BLaER1 (cell line): ENCODE data around the gene LAMC1.
"Not testable (repeated sequence)": the region's sequence is repeated elsewhere in the genome, so short reads cannot be mapped to it uniquely, and the experiment has no call there.

Experiments used
- H3K27ac ChIP-seq: shearing (Covaris generic); formaldehyde crosslinking; 2 replicates; pipeline ENCODE4 v1.8.1; 2022
- H3K27me3 ChIP-seq: shearing (Covaris generic); formaldehyde crosslinking; 2 replicates; pipeline ENCODE4 v1.8.1; 2022
- H3K36me3 ChIP-seq: shearing (Covaris generic); formaldehyde crosslinking; 2 replicates; pipeline ENCODE4 v1.8.1; 2022
- H3K4me1 ChIP-seq: shearing (Covaris generic); formaldehyde crosslinking; 2 replicates; pipeline ENCODE4 v1.8.1; 2022
- H3K4me2 ChIP-seq: shearing (Covaris generic); formaldehyde crosslinking; 2 replicates; pipeline ENCODE4 v1.8.1; 2022
- H3K4me3 ChIP-seq: shearing (Covaris generic); formaldehyde crosslinking; 2 replicates; pipeline ENCODE4 v1.8.1; 2022
- H3K9ac ChIP-seq: shearing (Covaris generic); formaldehyde crosslinking; 2 replicates; pipeline ENCODE4 v1.8.1; 2022
- H3K9me3 ChIP-seq: shearing (Covaris generic); formaldehyde crosslinking; 2 replicates; pipeline ENCODE4 v1.8.1; 2022
- H4K20me1 ChIP-seq: shearing (Covaris generic); formaldehyde crosslinking; 2 replicates; pipeline ENCODE4 v1.8.1; 2022
- Cebpa-rat ChIP-seq: shearing (Covaris generic); IDR thresholded peaks from 2 replicates; pipeline ENCODE4 v1.8.1; 2022

Gene LAMC1

GRCh38 chr1:183149273-183149672 lies 126.1 kb downstream of the LAMC1 start:
- no peak overlapping the region for H3K27ac ChIP-seq
- H3K27me3 ChIP-seq: no peaks in the 10 kb centered on the region
- TF ChIP-seq Cebpa-rat: no peak
- H4K20me1 ChIP-seq: no peaks in the 10 kb centered on the region
- H3K9ac ChIP-seq: no peak overlapping the region
- no peaks in the 10 kb centered on the region for H3K4me1 ChIP-seq
- H3K9me3 ChIP-seq: no peaks in the 10 kb centered on the region
- no peak overlapping the region for H3K4me2 ChIP-seq
- no peak overlapping the region for H3K4me3 ChIP-seq
- peaks cover 7% of the 10 kb centered on the region for H3K36me3 ChIP-seq

GRCh38 chr1:183150032-183150431 lies 126.8 kb downstream of the LAMC1 start:
- H3K4me2 ChIP-seq, H3K27me3 ChIP-seq, H3K9ac ChIP-seq, H3K4me3 ChIP-seq, H3K9me3 ChIP-seq, H3K4me1 ChIP-seq, H3K36me3 ChIP-seq, H3K27ac ChIP-seq, H4K20me1 ChIP-seq: not testable (repeated sequence)

- Histone ChIP-seq H3K27ac (no peak overlapping the region), H3K4me2 (no peak overlapping the region), H3K9me3 (no peaks in the 10 kb centered on the region), H3K4me1 (no peaks in the 10 kb centered on the region), H3K4me3 (no peak overlapping the region), H3K9ac (no peak overlapping the region), H4K20me1 (no peaks in the 10 kb centered on the region), H3K36me3 (no peaks in the 10 kb centered on the region), H3K27me3 (no peaks in the 10 kb centered on the region)
- no peak for TF ChIP-seq Cebpa-rat
Observed at GRCh38 chr1:183150445-183150844, 127.2 kb downstream of the LAMC1 start.

GRCh38 chr1:183152180-183152579 lies 129.0 kb downstream of the LAMC1 start:
- no peak overlapping the region for H3K4me3 ChIP-seq
- no peaks in the 10 kb centered on the region for H3K36me3 ChIP-seq
- no peak overlapping the region for H3K4me2 ChIP-seq
- TF ChIP-seq Cebpa-rat: no peak
- no peak overlapping the region for H3K9ac ChIP-seq
- H3K4me1 ChIP-seq: peaks cover 8% of the 10 kb centered on the region; the same call in 1 of the 2 replicates
- no peak overlapping the region for H3K27ac ChIP-seq
- no peaks in the 10 kb centered on the region for H4K20me1 ChIP-seq
- H3K27me3 ChIP-seq: no peaks in the 10 kb centered on the region
- no peaks in the 10 kb centered on the region for H3K9me3 ChIP-seq

GRCh38 chr1:183155939-183156338 lies 132.7 kb downstream of the LAMC1 start:
- H3K4me1 ChIP-seq: peaks cover 8% of the 10 kb centered on the region; the same call in 1 of the 2 replicates
- TF ChIP-seq Cebpa-rat: no peak
- H3K9ac ChIP-seq: no peak overlapping the region
- no peaks in the 10 kb centered on the region for H4K20me1 ChIP-seq
- no peak overlapping the region for H3K4me3 ChIP-seq
- no peaks in the 10 kb centered on the region for H3K27me3 ChIP-seq
- no peak overlapping the region for H3K27ac ChIP-seq
- H3K36me3 ChIP-seq: no peaks in the 10 kb centered on the region
- H3K9me3 ChIP-seq: peaks cover 7% of the 10 kb centered on the region; the same call in 1 of the 2 replicates
- no peak overlapping the region for H3K4me2 ChIP-seq

GRCh38 chr1:183159960-183160359 lies 136.7 kb downstream of the LAMC1 start:
- Histone ChIP-seq H3K9me3 (peaks cover 7% of the 10 kb centered on the region; the same call in 1 of the 2 replicates), H3K27ac (no peak overlapping the region), H3K4me2 (no peak overlapping the region), H3K27me3 (no peaks in the 10 kb centered on the region), H3K9ac (no peak overlapping the region), H3K36me3 (no peaks in the 10 kb centered on the region), H3K4me1 (peaks cover 8% of the 10 kb centered on the region; the same call in 1 of the 2 replicates), H4K20me1 (no peaks in the 10 kb centered on the region), H3K4me3 (no peak overlapping the region)
- TF ChIP-seq Cebpa-rat: no peak

- Histone ChIP-seq H3K9me3 (peaks cover 7% of the 10 kb centered on the region; the same call in 1 of the 2 replicates), H3K9ac (no peak overlapping the region), H3K27me3 (no peaks in the 10 kb centered on the region), H4K20me1 (no peaks in the 10 kb centered on the region), H3K4me1 (peaks cover 6% of the 10 kb centered on the region; the same call in 1 of the 2 replicates), H3K27ac (no peak overlapping the region), H3K4me2 (no peak overlapping the region), H3K4me3 (no peak overlapping the region), H3K36me3 (no peaks in the 10 kb centered on the region)
- no peak for TF ChIP-seq Cebpa-rat
Observed at GRCh38 chr1:183161391-183161790, 138.2 kb downstream of the LAMC1 start.

GRCh38 chr1:183163316-183163715 lies 140.1 kb downstream of the LAMC1 start:
- no peaks in the 10 kb centered on the region for H3K27me3 ChIP-seq
- no peaks in the 10 kb centered on the region for H3K36me3 ChIP-seq
- peaks cover 7% of the 10 kb centered on the region; the same call in 1 of the 2 replicates for H3K9me3 ChIP-seq
- no peaks in the 10 kb centered on the region for H3K4me1 ChIP-seq
- H3K4me3 ChIP-seq: no peak overlapping the region
- no peaks in the 10 kb centered on the region for H4K20me1 ChIP-seq
- no peak overlapping the region for H3K4me2 ChIP-seq
- no peak overlapping the region for H3K9ac ChIP-seq
- TF ChIP-seq Cebpa-rat: no peak
- H3K27ac ChIP-seq: no peak overlapping the region

GRCh38 chr1:183164340-183164739 lies 141.1 kb downstream of the LAMC1 start:
- H3K4me1 ChIP-seq: no peaks in the 10 kb centered on the region
- TF ChIP-seq Cebpa-rat: no peak
- peaks cover 7% of the 10 kb centered on the region; the same call in 1 of the 2 replicates for H3K9me3 ChIP-seq
- H3K27ac ChIP-seq: no peak overlapping the region
- H3K36me3 ChIP-seq: no peaks in the 10 kb centered on the region
- H3K9ac ChIP-seq: no peak overlapping the region
- H3K4me2 ChIP-seq: no peak overlapping the region
- no peak overlapping the region for H3K4me3 ChIP-seq
- H3K27me3 ChIP-seq: no peaks in the 10 kb centered on the region
- H4K20me1 ChIP-seq: no peaks in the 10 kb centered on the region

- no peaks in the 10 kb centered on the region for H3K4me1 ChIP-seq
- no peaks in the 10 kb centered on the region for H3K36me3 ChIP-seq
- no peak for TF ChIP-seq Cebpa-rat
- H4K20me1 ChIP-seq: no peaks in the 10 kb centered on the region
- no peak overlapping the region for H3K9ac ChIP-seq
- no peaks in the 10 kb centered on the region for H3K27me3 ChIP-seq
- H3K4me3 ChIP-seq: no peak overlapping the region
- peaks cover 5% of the 10 kb centered on the region; the same call in 1 of the 2 replicates for H3K9me3 ChIP-seq
- no peak overlapping the region for H3K4me2 ChIP-seq
- no peak overlapping the region for H3K27ac ChIP-seq
Observed at GRCh38 chr1:183164963-183165362, 141.7 kb downstream of the LAMC1 start.

- no peak overlapping the region for H3K27ac ChIP-seq
Observed at GRCh38 chr1:183165456-183165855, 142.2 kb downstream of the LAMC1 start.

More at GRCh38 chr1:183165456-183165855, 142.2 kb downstream of the LAMC1 start:
- Histone ChIP-seq H3K27me3 (no peaks in the 10 kb centered on the region), H3K4me2 (no peak overlapping the region), H3K36me3 (no peaks in the 10 kb centered on the region), H4K20me1 (no peaks in the 10 kb centered on the region), H3K9me3 (no peaks in the 10 kb centered on the region), H3K4me3 (no peak overlapping the region), H3K4me1 (no peaks in the 10 kb centered on the region), H3K9ac (no peak overlapping the region)
- no peak for TF ChIP-seq Cebpa-rat
